Uterus (tissue), 4 donors: ENCODE results near the gene NGRN. TPM values are rescaled to one million over a fixed set of nuclear protein-coding genes. Genes with fewer than 3 reads are reported as not detected.

Source experiments
- DNase-seq, 2 donors: peaks; one replicate each; pipeline ENCODE4 v3.0.0-alpha.2; 2019 to 2020
- H3K27ac ChIP-seq, 2 donors: fragments of 200-600 bp; sonication (generic); 1 replicate in 1 of 2; 2 replicates in 1 of 2; pipeline ENCODE4 v1.5.1; 2016 to 2018
- H3K27me3 ChIP-seq, 2 donors: fragments of 200-600 bp; sonication (generic); one replicate each; pipeline ENCODE4 v1.5.1; 2018 to 2019; ENCODE audit warnings: control low read depth in 1 of 2
- H3K36me3 ChIP-seq, 2 donors: fragments of 200-600 bp; sonication (generic); one replicate each; pipeline ENCODE4 v1.5.1; 2019; ENCODE audit warnings: control low read depth in 1 of 2
- H3K4me1 ChIP-seq, 2 donors: fragments of 200-600 bp; sonication (generic); one replicate each; pipeline ENCODE4 v1.5.1; 2018 to 2019; ENCODE audit warnings: control low read depth in 1 of 2
- H3K4me3 ChIP-seq, 2 donors: fragments of 200-600 bp; sonication (generic); 1 replicate in 1 of 2; 2 replicates in 1 of 2; pipeline ENCODE4 v1.5.1; 2018 to 2019; ENCODE audit warnings: mild to moderate bottlenecking in 1 of 2
- H3K9me3 ChIP-seq, 2 donors: fragments of 200-600 bp; sonication (generic); one replicate each; pipeline ENCODE4 v1.5.1; 2019; ENCODE audit warnings: control low read depth in 1 of 2
- POLR2A ChIP-seq, 2 donors: fragments of 450-650 bp; IDR thresholded peaks; one replicate each; pipeline ENCODE4 v1.6.1; 2016; ENCODE audit warnings: antibody characterized with exemption in 2 of 2, mild to moderate bottlenecking in 1 of 2, moderate library complexity in 1 of 2
- intact Hi-C: fragments of 100-400 bp; cut with DNase I; formaldehyde crosslinking; loops from one replicate; pipeline ENCODE4 v1.15.1; 2023; ENCODE audit warnings: low total_unique reads
- total RNA-seq, 4 donors: library from RNA; depleted of rRNA in 3 of 4; stranded (reverse); fragments of >200 nt in 3 of 4; gene quantifications; one replicate each; pipeline versions ENCODE4 v1.1.0 to v1.2.4, GENCODE V29; 2014 to 2023
- TF ChIP-seq, protein P1 (sequence below), 4 experiments: fragments of 200-600 bp in 2 of 4; fragments of 450-650 bp in 2 of 4; sonication (generic) in 2 of 4; IDR thresholded peaks; one replicate each; pipeline ENCODE4 v1.5.1; 2016 to 2019; ENCODE audit warnings: antibody characterized with exemption in 4 of 4, mild to moderate bottlenecking in 2 of 4, moderate library complexity in 1 of 4
- donor health status: DM: yes; HTN: yes; CAD: no.

The NGRN gene
- total RNA-seq, 4 donors from 2014 or later, result 35.6 to 119 (median 69.4) TPM

GRCh38 chr15:90306560-90306959 lies 41.1 kb downstream of the NGRN start:
- Histone ChIP-seq H3K4me1 (no peaks in the 10 kb centered on the region), H3K27me3 (no peaks in the 10 kb centered on the region), H3K27ac (peak overlapping the region; percentile 62 to 67), H3K4me3 (no peak overlapping the region), H3K36me3 (no peaks in the 10 kb centered on the region), H3K9me3 (no peaks in the 10 kb centered on the region)
- TF ChIP-seq, protein P1, sequence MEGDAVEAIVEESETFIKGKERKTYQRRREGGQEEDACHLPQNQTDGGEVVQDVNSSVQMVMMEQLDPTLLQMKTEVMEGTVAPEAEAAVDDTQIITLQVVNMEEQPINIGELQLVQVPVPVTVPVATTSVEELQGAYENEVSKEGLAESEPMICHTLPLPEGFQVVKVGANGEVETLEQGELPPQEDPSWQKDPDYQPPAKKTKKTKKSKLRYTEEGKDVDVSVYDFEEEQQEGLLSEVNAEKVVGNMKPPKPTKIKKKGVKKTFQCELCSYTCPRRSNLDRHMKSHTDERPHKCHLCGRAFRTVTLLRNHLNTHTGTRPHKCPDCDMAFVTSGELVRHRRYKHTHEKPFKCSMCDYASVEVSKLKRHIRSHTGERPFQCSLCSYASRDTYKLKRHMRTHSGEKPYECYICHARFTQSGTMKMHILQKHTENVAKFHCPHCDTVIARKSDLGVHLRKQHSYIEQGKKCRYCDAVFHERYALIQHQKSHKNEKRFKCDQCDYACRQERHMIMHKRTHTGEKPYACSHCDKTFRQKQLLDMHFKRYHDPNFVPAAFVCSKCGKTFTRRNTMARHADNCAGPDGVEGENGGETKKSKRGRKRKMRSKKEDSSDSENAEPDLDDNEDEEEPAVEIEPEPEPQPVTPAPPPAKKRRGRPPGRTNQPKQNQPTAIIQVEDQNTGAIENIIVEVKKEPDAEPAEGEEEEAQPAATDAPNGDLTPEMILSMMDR (IDR thresholded peaks at IDR 0.05), result peak in 1 of 4 experiments; percentile 3
- no peak for TF ChIP-seq POLR2A (IDR thresholded peaks at IDR 0.05)
- DNase-seq, result no peak
- intact Hi-C loops, result no loop called here

GRCh38 chr15:90307661-90308060 lies 42.2 kb downstream of the NGRN start:
- intact Hi-C loops, result no loop called here
- Histone ChIP-seq H3K27ac (no peak overlapping the region), H3K4me3 (no peak overlapping the region), H3K36me3 (no peaks in the 10 kb centered on the region), H3K9me3 (no peaks in the 10 kb centered on the region), H3K4me1 (no peaks in the 10 kb centered on the region), H3K27me3 (no peaks in the 10 kb centered on the region)
- no peak for DNase-seq
- no peak for TF ChIP-seq POLR2A (IDR thresholded peaks at IDR 0.05)
- TF ChIP-seq, protein P1 (IDR thresholded peaks at IDR 0.05), result no peak

- TF ChIP-seq, protein P1 (IDR thresholded peaks at IDR 0.05), result no peak
- TF ChIP-seq POLR2A (IDR thresholded peaks at IDR 0.05), result no peak
- H3K9me3 ChIP-seq, result no peaks in the 10 kb centered on the region
- H3K27ac ChIP-seq, result no peak overlapping the region
- H3K4me3 ChIP-seq, result no peak overlapping the region
- no peak for DNase-seq
- H3K4me1 ChIP-seq, result no peaks in the 10 kb centered on the region
- intact Hi-C loops, result no loop called here
- no peaks in the 10 kb centered on the region for H3K36me3 ChIP-seq
- no peaks in the 10 kb centered on the region for H3K27me3 ChIP-seq
These were observed 43.5 kb downstream of the NGRN start for GRCh38 chr15:90309020-90309419.

GRCh38 chr15:90315278-90315982 lies 50.0 kb downstream of the NGRN start:
- Histone ChIP-seq H3K27me3 (no peaks in the 10 kb centered on the region), H3K9me3 (no peaks in the 10 kb centered on the region), H3K36me3 (no peaks in the 10 kb centered on the region), H3K27ac (peak overlapping the region; percentile 83 to 93), H3K4me1 (peaks cover 0 to 3% of the 10 kb centered on the region in 2 donors), H3K4me3 (no peak overlapping the region)
- TF ChIP-seq POLR2A (IDR thresholded peaks at IDR 0.05), result no peak
- TF ChIP-seq, protein P1 (IDR thresholded peaks at IDR 0.05), result no peak
- intact Hi-C loops, result no loop called here
- peak; percentile 93 to 97 for DNase-seq

DNA sequence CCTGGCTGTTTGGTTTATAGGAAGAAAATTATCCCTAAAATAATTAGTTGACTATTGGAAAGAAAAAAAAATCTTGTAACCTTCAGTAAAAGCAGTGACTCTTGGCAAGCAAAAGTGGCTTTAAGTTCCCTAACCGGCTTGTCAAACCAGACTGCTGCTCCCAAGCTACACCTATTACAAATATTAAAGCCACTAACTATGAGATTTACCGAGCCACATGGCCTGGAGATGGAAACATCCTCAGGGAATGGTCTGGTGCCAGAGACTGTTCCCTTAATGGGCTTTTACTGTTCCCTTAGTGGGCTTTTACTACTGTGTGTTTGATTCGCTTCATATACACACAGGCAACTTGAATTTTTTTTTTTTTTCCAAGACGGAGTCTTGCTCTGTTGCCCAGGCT lies 50.7 kb downstream of the NGRN start:
- intact Hi-C loops, result no loop called here
- Histone ChIP-seq H3K36me3 (no peaks in the 10 kb centered on the region), H3K4me1 (peaks cover 0 to 3% of the 10 kb centered on the region in 2 donors), H3K9me3 (no peaks in the 10 kb centered on the region), H3K4me3 (no peak overlapping the region), H3K27me3 (no peaks in the 10 kb centered on the region), H3K27ac (peak overlapping the region; percentile 83 to 93)
- TF ChIP-seq, protein P1 (IDR thresholded peaks at IDR 0.05), result no peak
- TF ChIP-seq POLR2A (IDR thresholded peaks at IDR 0.05), result no peak
- DNase-seq, result peak in 1 of 2 donors; percentile 55
